K562 (cell line): ENCODE results near the gene IDUA. TPM values are rescaled to one million over a fixed set of nuclear protein-coding genes. Genes with fewer than 3 reads are reported as not detected.

Experiments
- ATF1 ChIP-seq, 2 experiments: fragments of 450-650 bp in 1 of 2; IDR thresholded peaks; 2 replicates each; pipeline ENCODE4 v1.6.1; 2016; ENCODE audit warnings: missing compliant biosample characterization in 1 of 2, missing genetic modification characterization in 1 of 2
- BCLAF1 ChIP-seq, 2 experiments: fragments of 450-650 bp in 1 of 2; IDR thresholded peaks; 2 replicates each; pipeline ENCODE4 v1.6.1; 2011 to 2017; ENCODE audit warnings: low read depth in 2 of 2, antibody characterized with exemption in 1 of 2, borderline replicate concordance in 1 of 2, low read length in 1 of 2, mild to moderate bottlenecking in 1 of 2, mixed read lengths in 1 of 2; ENCODE audit not compliant: control insufficient read depth in 1 of 2
- CREB1 ChIP-seq, 2 experiments: sonication (generic) in 1 of 2; formaldehyde crosslinking in 1 of 2; IDR thresholded peaks; 2 replicates each; pipeline versions ENCODE4 v1.6.1 to v1.8.0; 2012 to 2022; ENCODE audit warnings: inconsistent platforms in 1 of 2, mild to moderate bottlenecking in 1 of 2, missing genetic modification reagents in 1 of 2, moderate library complexity in 1 of 2
- ELF2 ChIP-seq: fragments of 250-450 bp; sonication (Bioruptor Pico); IDR thresholded peaks from 2 replicates; pipeline ENCODE4 v1.5.0; 2021; ENCODE audit warnings: mild to moderate bottlenecking
- ELF4 ChIP-seq: fragments of 450-650 bp; formaldehyde crosslinking; IDR thresholded peaks from 2 replicates; pipeline ENCODE4 v1.4.0; 2022; ENCODE audit warnings: missing genetic modification characterization
- EP400 ChIP-seq: fragments of 450-650 bp; IDR thresholded peaks from 2 replicates; pipeline ENCODE4 v1.6.1; 2017; ENCODE audit warnings: antibody characterized with exemption, mild to moderate bottlenecking, moderate library complexity
- FOSL1 ChIP-seq: fragments of 200-800 bp; sonication (Bioruptor generic); conservative IDR thresholded peaks from 2 replicates; pipeline ENCODE4 v1.6.1; 2016; ENCODE audit warnings: missing genetic modification characterization, missing compliant biosample characterization
- FOXJ2 ChIP-seq: fragments of 200-800 bp; sonication (Bioruptor generic); IDR thresholded peaks from 2 replicates; pipeline ENCODE4 v1.6.1; 2016; ENCODE audit warnings: missing genetic modification characterization, missing compliant biosample characterization
- IRF2 ChIP-seq: sonication (generic); formaldehyde crosslinking; IDR thresholded peaks from 2 replicates; pipeline ENCODE4 v1.8.1; 2022; ENCODE audit warnings: mild to moderate bottlenecking, missing genetic modification reagents
- MLX ChIP-seq, 2 experiments: fragments of 450-650 bp in 1 of 2; sonication (generic) in 1 of 2; formaldehyde crosslinking; conservative IDR thresholded peaks; 2 replicates each; pipeline versions ENCODE4 v1.4.0 to v1.8.1; 2020 to 2022; ENCODE audit warnings: mild to moderate bottlenecking in 1 of 2, missing genetic modification reagents in 1 of 2
- RBM15 ChIP-seq: fragments of 200-400 bp; formaldehyde crosslinking; IDR thresholded peaks from 2 replicates; pipeline ENCODE4 v1.6.1; 2018; ENCODE audit warnings: mild to moderate bottlenecking, low read length, moderate library complexity; ENCODE audit not compliant: insufficient read depth
- RERE ChIP-seq: sonication (generic); formaldehyde crosslinking; IDR thresholded peaks from 2 replicates; pipeline ENCODE4 v1.8.0; 2023; ENCODE audit warnings: missing genetic modification reagents, mild to moderate bottlenecking, borderline replicate concordance
- ZNF121 ChIP-seq: sonication (generic); formaldehyde crosslinking; conservative IDR thresholded peaks from 2 replicates; pipeline ENCODE4 v1.8.0; 2022; ENCODE audit warnings: missing genetic modification reagents
- ZNF143 ChIP-seq: sonication (generic); formaldehyde crosslinking; IDR thresholded peaks from 2 replicates; pipeline ENCODE4 v1.9.0; 2022; ENCODE audit warnings: mild to moderate bottlenecking, missing genetic modification reagents
- ZNF274 ChIP-seq: IDR thresholded peaks from 2 replicates; pipeline ENCODE4 v1.6.1; 2011; ENCODE audit warnings: low read depth, mild to moderate bottlenecking, low read length, moderate library complexity, borderline replicate concordance
- polyA plus RNA-seq, 8 experiments: library from polyadenylated mRNA; depleted of rRNA in 4 of 8; stranded (reverse) in 5 of 8; unstranded in 3 of 8; fragments of >200 nt; fragmentation: Nextera tagmentation in 2 of 8; fragmentation: Illumina TruSeq in 1 of 8; extraction: Ambion mirVana in 2 of 8; extraction: Trizol in 1 of 8; gene quantifications; 2 replicates each; pipeline versions ENCODE4 v1.2.1 to v1.2.3, GENCODE V29; 2011 to 2014; ENCODE audit warnings: inconsistent platforms in 1 of 8, missing spikeins in 1 of 8
- total RNA-seq, 7 experiments: library from RNA; depleted of rRNA in 6 of 7; stranded (reverse); fragments of >200 nt in 6 of 7; fragmentation: Illumina TruSeq in 2 of 7; extraction: Trizol in 2 of 7; gene quantifications; 2 replicates each; pipeline versions ENCODE4 v1.2.1 to v1.2.3, GENCODE V29; 2011 to 2021; ENCODE audit warnings: low replicate concordance in 1 of 7

IDUA gene
- total and polyA plus RNA-seq, 9 of the 15 experiments (the other 6 are each of a cell fraction or from before 2014, with no cell fraction given), result 0.04 to 16.1 (median 1.2) TPM

- TF ChIP-seq BCLAF1 (IDR thresholded peaks at IDR 0.05; ENCODE audit: borderline replicate concordance in 1 of 2, control insufficient read depth in 1 of 2, low read depth in 2 of 2, low read length in 1 of 2), result no peak
- TF ChIP-seq ZNF121, result no peak
- no peak; the same call in 1 of the 2 replicates for TF ChIP-seq CREB1 (IDR thresholded peaks at IDR 0.05)
- TF ChIP-seq CREB1 (CRISPR knock-in tag; IDR thresholded peaks at IDR 0.05), result 0 out of 2 replicates have a peak, but pooled peaks have one; percentile 40
- TF ChIP-seq RBM15, result no peak
- no peak for TF ChIP-seq ELF4 (CRISPR knock-in tag)
- TF ChIP-seq ELF2 (CRISPR knock-in tag), result peak; percentile 40; the same call in 1 of the 2 replicates
- TF ChIP-seq RERE (CRISPR knock-in tag), result no peak
- peak; percentile 46; the same call in 1 of the 2 replicates for TF ChIP-seq EP400
- TF ChIP-seq FOSL1, result 0 out of 2 replicates have a peak, but pooled peaks have one; percentile 22
- TF ChIP-seq ZNF274, result no peak
- no peak for TF ChIP-seq MLX (CRISPR knock-in tag; conservative IDR thresholded peaks at IDR 0.05)
- TF ChIP-seq ATF1 (CRISPR knock-in tag; IDR thresholded peaks at IDR 0.05), result no peak
- peak; percentile 62 for TF ChIP-seq ATF1 (tag; IDR thresholded peaks at IDR 0.05)
- TF ChIP-seq IRF2 (CRISPR knock-in tag), result no peak
- TF ChIP-seq FOXJ2 (tag), result no peak
- no peak for TF ChIP-seq ZNF143 (CRISPR knock-in tag)
Measured at GRCh38 chr4:986879-987623, at the start of gene IDUA (continued).
